C4-2B (cell line): ENCODE data around the gene OTUD7B.

ENCODE experiments used
- H3K27ac ChIP-seq: fragments of 450-650 bp; 2 replicates; pipeline ENCODE4 v1.5.1; 2017
- ZFX ChIP-seq: fragments of 450-650 bp; IDR thresholded peaks from 2 replicates; pipeline ENCODE4 v1.6.1; 2017
- TF ChIP-seq, protein P1 (sequence below): fragments of 450-650 bp; conservative IDR thresholded peaks from 2 replicates; pipeline ENCODE4 v1.5.1; 2017; ENCODE audit warnings: mild to moderate bottlenecking

Gene OTUD7B

GRCh38 chr1:149987297-149987595 lies 23.3 kb downstream of the OTUD7B start:
- no peak overlapping the region for H3K27ac ChIP-seq
- no peak for TF ChIP-seq ZFX
- TF ChIP-seq, protein P1, sequence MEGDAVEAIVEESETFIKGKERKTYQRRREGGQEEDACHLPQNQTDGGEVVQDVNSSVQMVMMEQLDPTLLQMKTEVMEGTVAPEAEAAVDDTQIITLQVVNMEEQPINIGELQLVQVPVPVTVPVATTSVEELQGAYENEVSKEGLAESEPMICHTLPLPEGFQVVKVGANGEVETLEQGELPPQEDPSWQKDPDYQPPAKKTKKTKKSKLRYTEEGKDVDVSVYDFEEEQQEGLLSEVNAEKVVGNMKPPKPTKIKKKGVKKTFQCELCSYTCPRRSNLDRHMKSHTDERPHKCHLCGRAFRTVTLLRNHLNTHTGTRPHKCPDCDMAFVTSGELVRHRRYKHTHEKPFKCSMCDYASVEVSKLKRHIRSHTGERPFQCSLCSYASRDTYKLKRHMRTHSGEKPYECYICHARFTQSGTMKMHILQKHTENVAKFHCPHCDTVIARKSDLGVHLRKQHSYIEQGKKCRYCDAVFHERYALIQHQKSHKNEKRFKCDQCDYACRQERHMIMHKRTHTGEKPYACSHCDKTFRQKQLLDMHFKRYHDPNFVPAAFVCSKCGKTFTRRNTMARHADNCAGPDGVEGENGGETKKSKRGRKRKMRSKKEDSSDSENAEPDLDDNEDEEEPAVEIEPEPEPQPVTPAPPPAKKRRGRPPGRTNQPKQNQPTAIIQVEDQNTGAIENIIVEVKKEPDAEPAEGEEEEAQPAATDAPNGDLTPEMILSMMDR: no peak

GRCh38 chr1:149986486-149987296 lies 23.8 kb downstream of the OTUD7B start:
- TF ChIP-seq, protein P1: no peak
- TF ChIP-seq ZFX: no peak
- H3K27ac ChIP-seq: no peak overlapping the region

DNA sequence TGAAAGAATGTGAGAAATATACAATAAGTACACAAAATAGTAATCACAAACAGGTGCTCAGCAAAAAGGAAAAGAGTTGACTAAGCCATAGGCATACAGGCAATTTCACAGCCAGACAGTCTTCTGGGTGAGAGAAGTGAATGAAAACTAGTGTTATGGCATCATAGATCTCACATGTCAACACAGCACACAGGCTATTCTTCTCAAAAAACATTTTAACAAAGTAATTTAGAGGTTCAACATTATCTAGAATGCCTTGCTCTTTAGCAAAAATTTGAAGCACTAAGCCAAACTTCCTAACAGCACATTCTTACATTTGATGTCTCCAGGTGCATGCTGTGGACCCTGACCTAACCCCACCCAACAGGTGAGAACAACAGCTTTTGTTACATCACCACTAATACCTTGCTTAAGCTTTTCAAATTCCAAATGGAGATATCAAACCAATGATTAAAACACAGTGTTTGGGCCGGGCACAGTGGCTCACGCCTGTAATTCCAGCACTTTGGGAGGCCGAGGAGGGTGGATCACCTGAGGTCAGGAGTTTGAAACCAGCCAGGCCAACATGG lies 30.5 kb downstream of the OTUD7B start:
- TF ChIP-seq ZFX: no peak
- TF ChIP-seq, protein P1: no peak
- no peak overlapping the region for H3K27ac ChIP-seq

GRCh38 chr1:149979245-149979971 lies 31.1 kb downstream of the OTUD7B start:
- no peak overlapping the region for H3K27ac ChIP-seq
- TF ChIP-seq ZFX: no peak
- TF ChIP-seq, protein P1: no peak

DNA sequence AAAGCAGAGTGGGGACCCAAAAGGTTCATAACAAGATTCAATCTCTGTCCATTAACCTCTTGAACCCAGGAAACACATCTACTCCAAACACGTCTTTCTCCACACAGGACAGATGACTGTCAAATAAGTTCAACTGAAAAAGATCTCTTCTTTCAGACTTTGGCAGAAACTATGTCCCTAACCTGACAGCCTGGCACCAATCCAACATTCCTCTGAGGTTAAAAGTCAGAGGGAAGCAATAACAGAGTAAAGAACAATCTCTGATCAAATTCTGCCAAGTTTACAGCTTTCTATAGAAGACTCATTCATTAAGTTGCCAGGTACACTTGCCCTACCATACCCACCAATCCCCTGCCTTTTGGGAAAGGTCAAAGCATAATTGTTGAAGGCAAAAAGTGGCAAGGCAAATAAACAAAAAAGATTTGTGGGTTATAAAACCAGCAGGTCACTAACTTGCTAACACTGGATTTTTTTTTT lies 31.9 kb downstream of the OTUD7B start:
- 0 out of 2 replicates have a peak overlapping the region, but pooled peaks have one; percentile 6 for H3K27ac ChIP-seq
- TF ChIP-seq, protein P1: no peak
- no peak for TF ChIP-seq ZFX

GRCh38 chr1:149977345-149977744 lies 33.2 kb downstream of the OTUD7B start:
- TF ChIP-seq ZFX: no peak
- TF ChIP-seq, protein P1: no peak
- no peak overlapping the region for H3K27ac ChIP-seq

DNA sequence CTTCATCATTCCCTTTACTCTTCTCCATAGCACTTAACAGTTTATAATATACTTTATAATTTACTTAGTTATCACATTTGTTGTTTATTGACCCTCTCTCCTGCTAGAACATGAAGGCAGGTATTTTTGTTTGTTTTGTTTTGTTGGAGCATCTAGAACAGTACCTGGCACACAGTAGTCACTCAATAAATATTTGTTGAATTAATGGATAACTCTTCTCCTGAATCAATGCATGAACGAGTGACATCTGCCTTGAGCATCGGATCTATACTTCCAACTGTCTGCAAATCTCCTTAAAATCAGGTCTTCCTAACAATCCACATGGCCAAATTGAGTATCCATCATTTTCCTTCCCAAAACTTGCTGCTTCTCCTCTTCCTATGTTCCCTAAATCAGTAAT lies 38.0 kb downstream of the OTUD7B start:
- no peak overlapping the region for H3K27ac ChIP-seq
- no peak for TF ChIP-seq ZFX
- TF ChIP-seq, protein P1: no peak
